A549 (cell line): ENCODE results near the gene CRADD.

Experiments
- CTCF ChIP-seq: fragments of >200 bp; sonication (Bioruptor Twin); formaldehyde crosslinking; IDR thresholded peaks from 3 replicates; pipeline ENCODE4 v1.5.1; 2016
- EP300 ChIP-seq, 2 experiments: fragments of >200 bp; sonication (Bioruptor Twin); formaldehyde crosslinking; IDR thresholded peaks; 2 replicates in 1 of 2; 3 replicates in 1 of 2; pipeline ENCODE4 v1.6.1; 2016 to 2017
- KDM5A ChIP-seq: fragments of 200-600 bp; sonication (generic); IDR thresholded peaks from 2 replicates; pipeline ENCODE4 v1.6.1; 2016; ENCODE audit warnings: antibody characterized with exemption, mild to moderate bottlenecking
- MYC ChIP-seq: IDR thresholded peaks from 2 replicates; pipeline ENCODE4 v1.6.1; 2012; ENCODE audit warnings: mild to moderate bottlenecking, inconsistent platforms, low read length, improper control_type of control experiment, borderline replicate concordance
- POLR2A ChIP-seq: IDR thresholded peaks from 2 replicates; pipeline ENCODE4 v1.6.1; 2012; ENCODE audit warnings: mild to moderate bottlenecking, low read length
- RNF2 ChIP-seq: fragments of 200-600 bp; sonication (generic); IDR thresholded peaks from 2 replicates; pipeline ENCODE4 v1.6.1; 2016; ENCODE audit warnings: low read depth, mild to moderate bottlenecking, antibody characterized with exemption, moderate library complexity, borderline replicate concordance
- TF ChIP-seq, protein P1 (sequence below): fragments of 150-350 bp; IDR thresholded peaks from 2 replicates; pipeline ENCODE4 v1.6.1; 2014; ENCODE audit warnings: low read depth, mild to moderate bottlenecking, low read length

GRCh38 chr12:93736640-93737178, 59.5 kb downstream of the CRADD start:
- TF ChIP-seq, protein P1, sequence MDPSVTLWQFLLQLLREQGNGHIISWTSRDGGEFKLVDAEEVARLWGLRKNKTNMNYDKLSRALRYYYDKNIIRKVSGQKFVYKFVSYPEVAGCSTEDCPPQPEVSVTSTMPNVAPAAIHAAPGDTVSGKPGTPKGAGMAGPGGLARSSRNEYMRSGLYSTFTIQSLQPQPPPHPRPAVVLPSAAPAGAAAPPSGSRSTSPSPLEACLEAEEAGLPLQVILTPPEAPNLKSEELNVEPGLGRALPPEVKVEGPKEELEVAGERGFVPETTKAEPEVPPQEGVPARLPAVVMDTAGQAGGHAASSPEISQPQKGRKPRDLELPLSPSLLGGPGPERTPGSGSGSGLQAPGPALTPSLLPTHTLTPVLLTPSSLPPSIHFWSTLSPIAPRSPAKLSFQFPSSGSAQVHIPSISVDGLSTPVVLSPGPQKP, result no peak
- TF ChIP-seq RNF2 (no peak), CTCF (no peak), EP300 (IDR thresholded peaks at IDR 0.05) (no peak), POLR2A (no peak), KDM5A (no peak), MYC (no peak)
